Measurements from ENCODE around the gene TAF8. TPM values are rescaled to one million over a fixed set of nuclear protein-coding genes. Genes with fewer than 3 reads are reported as not detected.
A peak's percentile ranks its signal among the peaks of the same experiment; 100 is the strongest.

Gene TAF8
- total and polyA plus RNA-seq, 10 of the 15 experiments (the other 5 are each of a cell fraction or from before 2014, with no cell fraction given): 11.7 to 30.9 (median 19.9) TPM

- POLR2A ChIA-PET: no interaction called here
- peak; percentile 68 for ATAC-seq
These were observed 25.0 kb downstream of the TAF8 start for GRCh38 chr6:42075159-42075838.

More at GRCh38 chr6:42075159-42075838, 25.0 kb downstream of the TAF8 start:
- H3K4me1 ChIP-seq (ENCODE audit: control insufficient read depth, insufficient read depth, low read length): no peaks in the 10 kb centered on the region
- no peak for DNase-seq (ENCODE audit: low read depth, low spot score)
- peaks cover 7 to 26% of the 10 kb centered on the region in 2 experiments for H3K36me3 ChIP-seq (ENCODE audit: control insufficient read depth in 2 of 2, insufficient read depth in 2 of 2, low read length in 1 of 2)
- in situ Hi-C loops (cut with MboI): loop anchor here (5.0 kb wide), 1 partner anchor 92 kb away; no protein-coding TSS in a partner anchor
- no peak overlapping the region for H2AFZ ChIP-seq (ENCODE audit: control insufficient read depth, low read depth, low read length)
- no peak overlapping the region for H3K9ac ChIP-seq (ENCODE audit: control insufficient read depth, insufficient read depth, low read length)
- H3K27ac ChIP-seq (ENCODE audit: control insufficient read depth, insufficient read depth): no peak overlapping the region
- H3K79me2 ChIP-seq (ENCODE audit: control insufficient read depth, insufficient read depth, low read length): no peaks in the 10 kb centered on the region
- ChIA-PET RAD21 (ENCODE audit: unreplicated experiment) (no interaction called here), SMC1A (ENCODE audit: uncharacterized antibody, unreplicated experiment) (interaction anchor here (1.4 kb wide), 1 partner anchor 155 kb away, joined by 4 read pairs; no protein-coding TSS in a partner anchor), CTCF (interaction anchor here (0.9 to 2.9 kb wide), 4 partner anchors 24 to 99 kb away, joined by 3 to 14 read pairs (median 8); partner anchors contain the start of gene TAF8)
- no peak overlapping the region for H3K4me3 ChIP-seq
- intact Hi-C loops (cut with micrococcal nuclease; ENCODE audit: unreplicated experiment): loop anchor here (1.0 kb wide), 2 partner anchors 91 to 138 kb away; no protein-coding TSS in a partner anchor
- TF ChIP-seq TARDBP (IDR thresholded peaks at IDR 0.05; ENCODE audit: borderline replicate concordance) (no peak), CTCF (IDR thresholded peaks at IDR 0.05 in 2 of 3, conservative IDR thresholded peaks at IDR 0.05 in 1 of 3; ENCODE audit: control insufficient read depth in 2 of 3, extremely low read depth in 1 of 3, insufficient read depth in 1 of 3, low read depth in 3 of 3, low read length in 3 of 3) (peak; percentile 72 to 85 (median 81)), SMC3 (IDR thresholded peaks at IDR 0.05; ENCODE audit: borderline replicate concordance, low read length) (peak; percentile 94), POLR2AphosphoS5 (IDR thresholded peaks at IDR 0.05; ENCODE audit: low read length) (no peak), SIN3A (IDR thresholded peaks at IDR 0.05; ENCODE audit: low read depth, low read length) (no peak), YY1 (IDR thresholded peaks at IDR 0.05; ENCODE audit: low read depth, low read length) (peak; percentile 48; the same call in 1 of the 2 replicates), BMI1 (IDR thresholded peaks at IDR 0.05; ENCODE audit: borderline replicate concordance) (no peak), RAD21 (IDR thresholded peaks at IDR 0.05; ENCODE audit: insufficient read depth, low read depth, low read length) (peak; percentile 81), CHD4 (IDR thresholded peaks at IDR 0.05) (no peak), NR2C1 (IDR thresholded peaks at IDR 0.05) (no peak), ZNF592 (IDR thresholded peaks at IDR 0.05) (no peak), ZSCAN29 (IDR thresholded peaks at IDR 0.05) (no peak)
- no TSS peak for BruUV-seq (replicated peaks)
- no peaks in the 10 kb centered on the region for H4K20me1 ChIP-seq (ENCODE audit: control insufficient read depth, insufficient read depth)
- 44% methylated on average over 7 of the region's 7 CpGs for WGBS (ENCODE audit: insufficient coverage, insufficient replicate concordance, low lambda C conversion rate, missing lambda C conversion rate)
- H3K9me3 ChIP-seq (replicated peaks; ENCODE audit: control insufficient read depth, insufficient read depth, low read length): no peaks in the 10 kb centered on the region
- no peaks in the 10 kb centered on the region for H3K27me3 ChIP-seq (replicated peaks in 1 of 2; ENCODE audit: control insufficient read depth in 2 of 2, insufficient read depth in 2 of 2, low read length in 1 of 2)
- peak; percentile 78 for FAIRE-seq
- H3K4me2 ChIP-seq (ENCODE audit: control insufficient read depth, insufficient read depth): no peak overlapping the region

Data from GM12878 (cell line).